Breast epithelium (tissue), 3 donors: ENCODE data around the gene CDH4.

Source experiments
- CTCF ChIP-seq, 3 donors: fragments of 450-650 bp; IDR thresholded peaks; one replicate each; pipeline ENCODE4 v1.5.1; 2016 to 2017; ENCODE audit warnings: antibody characterized with exemption in 3 of 3, mild to moderate bottlenecking in 3 of 3, moderate library complexity in 3 of 3
- POLR2A ChIP-seq: fragments of 450-650 bp; IDR thresholded peaks from one replicate; pipeline ENCODE4 v1.6.1; 2016; ENCODE audit warnings: antibody characterized with exemption, mild to moderate bottlenecking, moderate library complexity
- POLR2AphosphoS5 ChIP-seq, 3 donors: sonication (generic); formaldehyde crosslinking; IDR thresholded peaks; one replicate each; pipeline ENCODE4 v1.6.1; 2017; ENCODE audit warnings: antibody characterized with exemption in 3 of 3

GRCh38 chr20:61712688-61713087 is 460.6 kb downstream of the CDH4 start:
- TF ChIP-seq CTCF (IDR thresholded peaks at IDR 0.05) (no peak), POLR2A (no peak), POLR2AphosphoS5 (IDR thresholded peaks at IDR 0.05) (no peak)
